ENCODE measurements around the gene DDX59.

GRCh38 chr1:200692316-200692715 lies 22.6 kb upstream of the DDX59 start:
- TF ChIP-seq, protein P1, sequence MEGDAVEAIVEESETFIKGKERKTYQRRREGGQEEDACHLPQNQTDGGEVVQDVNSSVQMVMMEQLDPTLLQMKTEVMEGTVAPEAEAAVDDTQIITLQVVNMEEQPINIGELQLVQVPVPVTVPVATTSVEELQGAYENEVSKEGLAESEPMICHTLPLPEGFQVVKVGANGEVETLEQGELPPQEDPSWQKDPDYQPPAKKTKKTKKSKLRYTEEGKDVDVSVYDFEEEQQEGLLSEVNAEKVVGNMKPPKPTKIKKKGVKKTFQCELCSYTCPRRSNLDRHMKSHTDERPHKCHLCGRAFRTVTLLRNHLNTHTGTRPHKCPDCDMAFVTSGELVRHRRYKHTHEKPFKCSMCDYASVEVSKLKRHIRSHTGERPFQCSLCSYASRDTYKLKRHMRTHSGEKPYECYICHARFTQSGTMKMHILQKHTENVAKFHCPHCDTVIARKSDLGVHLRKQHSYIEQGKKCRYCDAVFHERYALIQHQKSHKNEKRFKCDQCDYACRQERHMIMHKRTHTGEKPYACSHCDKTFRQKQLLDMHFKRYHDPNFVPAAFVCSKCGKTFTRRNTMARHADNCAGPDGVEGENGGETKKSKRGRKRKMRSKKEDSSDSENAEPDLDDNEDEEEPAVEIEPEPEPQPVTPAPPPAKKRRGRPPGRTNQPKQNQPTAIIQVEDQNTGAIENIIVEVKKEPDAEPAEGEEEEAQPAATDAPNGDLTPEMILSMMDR (IDR thresholded peaks at IDR 0.05) = no peak
- TF ChIP-seq POLR2A (IDR thresholded peaks at IDR 0.05) = no peak

Measured in prostate gland (tissue), 2 donors.